ENCODE measurements around the gene NUP98.

- no peak for TF ChIP-seq EZH2phosphoT487 (IDR thresholded peaks at IDR 0.05; ENCODE audit: borderline replicate concordance, low read depth)
- TF ChIP-seq MXI1 (IDR thresholded peaks at IDR 0.05; ENCODE audit: low read depth, low read length), result no peak
- TF ChIP-seq ELF1 (IDR thresholded peaks at IDR 0.05), result no peak
- no peak for TF ChIP-seq RXRA (IDR thresholded peaks at IDR 0.05; ENCODE audit: borderline replicate concordance, low read depth)
These were observed 2.0 kb downstream of the NUP98 start for GRCh38 chr11:3795131-3796001.

Measured in SK-N-SH (cell line).